CD4-positive, alpha-beta T cell treated with Interleukin-15 for 1 hour (primary cell): Measurements from ENCODE around the gene NEGR1.

Experiments used
- DNase-seq: peaks from one replicate; pipeline ENCODE4 v3.0.0-alpha.2; 2020

Gene NEGR1

DNA sequence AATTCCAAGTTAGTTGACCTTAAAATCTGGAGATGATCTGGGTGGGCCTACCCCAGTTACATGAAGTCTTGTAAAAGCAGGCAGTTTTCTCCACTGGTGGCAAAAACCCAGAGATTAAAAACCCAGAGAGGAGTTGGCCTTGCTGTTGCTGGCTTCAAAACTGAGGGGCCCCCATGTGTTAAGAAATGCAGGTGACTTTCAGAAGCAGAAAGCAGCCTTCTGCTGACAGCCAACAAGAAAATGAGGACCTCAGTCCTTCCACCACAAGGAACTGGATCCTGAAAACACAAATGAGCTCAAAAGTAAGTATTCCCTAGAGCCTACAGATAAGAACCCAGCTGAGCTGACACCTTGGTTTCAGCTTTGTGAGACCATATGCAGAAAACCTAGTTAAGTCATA is 857.8 kb downstream of the NEGR1 start:
- DNase-seq: no peak

DNA sequence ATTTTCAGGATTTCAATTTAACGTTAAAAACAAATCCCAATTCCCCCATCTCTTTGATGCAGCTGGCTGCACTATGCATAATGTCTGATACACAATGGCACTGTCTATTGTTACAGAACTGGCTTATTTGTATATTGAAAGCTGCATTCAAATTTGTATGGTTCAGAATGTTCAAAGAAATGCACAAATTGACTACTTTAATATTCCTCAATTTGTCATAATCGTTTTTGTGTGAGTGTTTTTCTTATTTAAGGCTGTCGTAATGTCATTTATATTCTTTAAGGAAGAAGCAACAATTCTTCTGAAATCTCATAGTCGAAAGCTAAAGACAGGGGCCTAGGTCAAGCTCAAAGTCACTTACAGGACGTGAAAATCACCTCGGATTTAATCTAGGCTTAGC is 860.1 kb downstream of the NEGR1 start:
- DNase-seq: no peak

DNA sequence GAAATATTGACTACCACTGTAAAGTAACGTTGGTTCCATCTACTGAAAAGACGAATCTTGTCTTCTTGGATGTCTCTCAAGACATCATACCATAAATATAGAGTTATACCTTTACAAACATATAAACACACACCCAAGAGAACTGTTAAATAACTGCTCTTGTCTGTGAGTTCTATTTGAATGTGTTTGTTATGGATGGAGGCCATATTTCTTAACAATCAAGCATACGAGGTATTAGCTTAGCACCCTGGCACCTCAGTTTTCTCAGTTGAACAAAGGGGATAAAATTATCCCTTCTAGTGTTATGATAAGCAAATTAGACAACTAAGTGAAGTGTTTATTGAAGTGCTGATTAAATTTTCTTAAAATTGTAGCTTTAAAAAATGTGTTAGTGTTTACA is 864.9 kb downstream of the NEGR1 start:
- DNase-seq: no peak

DNA sequence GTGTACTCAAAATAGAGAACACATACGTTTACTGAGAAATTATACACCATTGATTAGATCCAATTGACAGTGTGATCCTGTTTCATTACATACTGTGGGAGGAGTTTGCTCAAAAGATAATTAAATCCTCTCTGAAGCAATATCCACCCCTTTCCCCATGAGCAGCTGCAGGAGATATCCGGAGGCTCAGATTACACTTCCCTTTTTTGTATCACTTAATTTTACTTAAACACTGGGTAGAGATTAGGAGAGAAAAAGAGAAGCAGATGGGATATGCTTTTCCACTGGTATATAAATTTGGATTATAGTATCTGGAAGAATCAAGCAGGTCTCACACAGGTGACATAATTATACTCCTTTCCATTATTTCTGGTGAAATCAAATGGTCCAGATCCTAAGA is 868.2 kb downstream of the NEGR1 start:
- DNase-seq: no peak

DNA sequence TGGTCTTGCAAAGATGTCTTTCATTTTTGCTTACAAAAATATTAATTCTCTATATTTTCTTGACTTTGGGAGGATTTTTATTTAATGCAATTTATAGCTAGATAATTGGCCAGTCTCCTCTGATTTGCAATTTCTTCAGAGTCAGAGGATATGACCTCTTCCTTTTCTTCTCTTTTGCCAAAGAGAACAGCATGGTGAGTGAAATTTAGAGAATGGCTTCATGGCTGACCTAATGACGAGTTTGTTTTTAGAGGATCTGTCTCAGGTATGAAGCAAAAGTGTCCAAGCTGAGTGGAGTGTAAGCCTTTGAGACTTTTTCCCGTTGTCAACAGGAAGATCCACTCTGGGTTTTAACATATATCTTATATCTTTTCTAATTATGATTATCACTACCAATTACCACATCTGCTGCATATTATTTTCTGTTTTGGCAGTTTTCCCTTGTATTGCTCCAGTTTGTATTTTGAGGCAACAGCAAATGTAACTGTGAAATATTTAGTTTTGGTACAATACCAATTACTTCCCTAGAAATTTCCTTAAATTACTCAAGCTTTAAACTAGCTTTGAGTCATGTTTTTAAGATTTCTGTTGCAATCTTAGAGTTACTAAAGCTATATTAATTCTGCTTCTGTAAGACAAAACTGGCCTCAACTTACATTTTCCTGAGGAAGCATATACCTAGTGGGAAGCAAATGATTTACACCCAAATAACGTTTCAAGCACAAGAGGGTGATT is 868.7 kb downstream of the NEGR1 start:
- DNase-seq: no peak

DNA sequence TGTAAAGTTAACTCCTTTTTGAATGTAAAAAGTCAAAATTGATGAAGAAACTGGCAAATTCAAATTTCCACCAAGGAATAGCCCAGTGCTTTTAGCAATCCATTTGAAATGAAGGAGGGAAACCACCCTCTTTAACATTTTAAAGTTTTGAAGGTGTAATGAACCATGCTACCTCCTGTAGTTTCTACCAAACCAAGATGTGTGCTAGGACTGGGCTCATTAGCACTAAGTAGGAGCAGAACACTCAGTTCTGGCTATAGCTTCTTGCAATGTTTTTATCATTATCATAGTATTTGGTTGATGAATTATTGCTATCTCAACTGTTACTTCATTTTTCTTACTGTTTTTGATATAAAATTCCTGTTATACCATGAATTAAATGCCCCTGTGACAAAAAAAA is 882.3 kb downstream of the NEGR1 start:
- no peak for DNase-seq

DNA sequence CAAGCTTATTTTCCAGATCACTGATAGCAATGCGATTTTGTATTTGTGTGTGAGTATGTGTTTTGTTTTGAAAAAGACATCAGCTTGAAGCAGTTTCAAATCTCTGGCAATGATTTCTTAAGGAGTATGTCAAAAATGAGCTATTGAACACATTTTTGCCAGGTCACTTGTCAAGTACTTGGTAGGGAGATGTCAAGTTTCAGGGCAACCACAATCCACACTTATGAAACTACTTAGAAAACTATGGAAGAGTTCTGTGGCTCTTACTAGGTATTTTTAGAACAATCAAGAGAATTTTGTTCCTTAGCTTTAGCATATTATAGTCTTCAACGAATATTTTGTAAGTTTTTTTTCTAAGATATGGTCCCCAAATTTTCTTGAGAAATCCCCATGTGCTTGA is 882.7 kb downstream of the NEGR1 start:
- DNase-seq: no peak

DNA sequence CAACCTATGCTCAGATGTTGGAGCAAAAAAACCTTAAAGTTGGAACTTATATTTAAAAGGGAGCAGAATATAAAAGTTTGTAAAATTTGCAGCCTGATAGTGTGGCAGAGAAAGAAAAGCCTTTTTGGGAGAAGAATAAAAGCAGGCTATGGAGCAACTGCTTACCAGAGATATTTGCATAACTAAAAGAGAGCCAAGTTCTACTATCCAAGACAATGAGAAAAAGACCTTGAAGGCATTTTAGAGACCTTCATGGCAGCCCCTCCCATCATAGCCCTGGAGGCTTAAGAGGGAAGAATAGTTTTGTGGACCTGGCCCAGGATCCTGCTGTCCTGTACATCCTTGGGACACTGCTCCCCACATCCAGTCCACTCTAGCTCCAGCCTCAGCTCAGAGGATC is 889.0 kb downstream of the NEGR1 start:
- no peak for DNase-seq

DNA sequence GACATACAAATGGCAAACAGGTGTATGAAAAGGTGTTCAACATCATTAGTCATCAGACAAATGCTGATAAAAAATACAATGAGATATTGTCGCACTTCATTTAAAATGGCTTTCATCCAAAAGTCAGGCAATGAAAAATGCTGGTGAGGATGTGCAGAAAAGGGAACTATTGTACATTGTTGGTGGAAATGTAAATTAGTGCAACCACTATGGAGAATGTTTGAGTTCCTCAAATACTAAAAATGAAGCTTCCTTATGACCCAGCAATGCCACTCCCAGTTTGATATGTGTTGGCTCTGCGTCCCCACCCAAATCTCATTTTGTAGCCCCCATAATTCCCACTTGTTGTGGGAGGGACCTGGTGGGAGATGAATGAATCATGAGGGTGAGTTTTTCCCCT is 891.8 kb downstream of the NEGR1 start:
- no peak for DNase-seq

DNA sequence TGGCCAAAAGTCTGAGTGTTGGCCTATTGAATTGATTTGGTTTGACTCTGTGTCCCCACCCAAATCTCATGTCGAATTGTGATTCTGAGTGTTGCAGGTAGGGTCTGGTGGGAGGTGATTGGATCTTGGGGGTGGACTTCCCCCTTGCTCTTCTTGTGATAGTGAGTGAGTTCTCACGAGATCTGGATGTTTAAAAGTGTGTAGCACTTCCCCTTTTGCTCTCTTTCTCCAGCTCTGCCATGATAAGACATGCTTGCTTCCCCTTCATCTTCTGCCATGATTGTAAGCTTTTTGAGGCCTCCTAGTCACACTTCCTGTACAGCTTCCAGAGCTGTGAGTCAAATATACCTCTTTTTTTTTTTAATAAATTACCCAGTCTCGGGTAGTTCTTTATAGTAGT is 904.5 kb downstream of the NEGR1 start:
- DNase-seq: no peak

DNA sequence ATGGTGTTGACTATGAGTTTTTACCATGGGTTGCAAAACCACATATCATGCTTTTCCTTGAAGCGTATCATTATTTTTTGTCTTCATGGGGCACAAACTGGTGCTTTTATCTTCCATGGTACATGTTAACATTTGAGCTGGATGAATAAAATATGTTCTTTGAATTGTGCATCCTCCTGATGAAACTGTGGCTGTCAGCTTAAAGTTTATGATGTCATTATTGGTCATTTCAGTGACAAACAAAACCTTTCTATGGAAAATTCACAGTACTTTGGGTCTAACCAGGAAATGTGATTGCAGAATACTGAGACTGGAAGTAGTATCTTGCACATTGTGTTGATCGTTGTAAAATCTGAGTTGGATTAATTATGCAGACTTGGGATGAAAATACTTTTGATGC is 909.8 kb downstream of the NEGR1 start:
- DNase-seq: no peak

DNA sequence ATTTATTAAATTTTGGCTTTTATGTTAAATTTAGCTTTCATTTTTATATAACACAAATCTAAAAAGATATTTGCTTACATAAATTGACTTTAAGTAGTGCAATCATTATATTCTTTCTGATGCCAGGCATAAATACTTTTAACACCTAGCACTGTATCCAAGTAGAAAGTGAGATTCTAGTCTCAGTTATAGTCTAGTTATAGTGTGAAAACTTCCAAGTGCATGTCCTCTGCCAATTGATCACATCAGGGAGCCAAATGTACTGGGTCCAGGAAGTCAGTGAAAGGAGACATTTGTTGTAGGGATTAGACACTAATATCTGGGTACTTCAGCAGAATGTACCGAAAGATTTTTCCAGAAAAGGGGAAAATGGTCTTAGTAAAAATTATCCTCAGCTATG is 910.8 kb downstream of the NEGR1 start:
- no peak for DNase-seq

DNA sequence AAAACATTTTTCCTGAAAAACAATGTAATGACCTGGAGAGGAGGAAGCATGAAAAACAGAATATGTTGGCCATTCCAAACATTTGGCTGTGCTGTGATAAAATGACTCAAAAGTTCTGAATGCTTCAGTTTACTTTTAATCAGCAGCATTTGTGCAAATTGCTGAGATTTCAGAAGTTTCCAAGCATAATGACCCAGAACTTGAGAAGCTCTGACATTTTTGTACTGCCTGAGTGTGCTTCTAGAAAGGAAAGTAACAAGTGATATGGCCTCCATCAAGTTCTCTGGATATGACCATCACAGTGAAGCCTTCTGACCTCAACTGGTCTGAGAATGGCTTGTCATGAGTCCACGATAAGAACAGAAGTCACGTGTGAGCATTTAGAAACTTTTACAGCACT is 918.1 kb downstream of the NEGR1 start:
- no peak for DNase-seq

DNA sequence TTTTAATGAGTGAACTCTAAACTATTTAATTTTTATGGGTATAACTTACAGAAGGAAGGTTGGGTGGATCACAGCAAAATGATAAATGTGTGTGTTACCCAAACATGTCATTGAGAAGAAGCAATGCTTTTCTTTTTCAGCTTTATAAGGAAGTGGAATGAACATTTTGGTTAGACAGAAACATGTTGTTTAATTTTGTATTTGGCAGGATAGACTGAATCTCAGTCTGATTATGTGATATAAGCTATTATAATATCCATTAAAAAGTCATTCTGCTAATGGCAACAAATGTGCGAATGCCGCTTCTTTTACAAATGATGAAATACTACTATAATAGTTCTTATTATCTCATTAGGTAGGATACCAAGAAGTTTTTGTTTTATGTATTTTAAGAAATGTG is 919.6 kb downstream of the NEGR1 start:
- no peak for DNase-seq

DNA sequence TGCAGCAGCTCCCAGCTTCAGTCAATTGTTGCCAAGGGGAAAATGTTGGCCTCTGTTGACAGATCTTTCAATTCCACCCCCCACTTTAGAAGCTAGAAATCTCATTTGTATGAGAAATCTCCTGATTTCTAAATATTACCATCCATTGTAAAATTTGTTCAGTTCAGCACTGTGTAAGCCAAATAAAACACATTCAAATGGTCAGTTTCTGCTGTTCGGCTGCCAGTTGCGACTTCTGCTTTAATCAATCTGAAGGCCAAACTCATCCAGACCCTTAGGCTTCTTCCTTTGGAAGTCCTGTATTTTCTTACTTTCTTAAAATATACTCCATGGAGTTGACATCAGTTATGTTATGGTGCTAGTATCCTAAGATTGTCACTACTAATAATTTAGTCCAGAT is 920.3 kb downstream of the NEGR1 start:
- DNase-seq: no peak

DNA sequence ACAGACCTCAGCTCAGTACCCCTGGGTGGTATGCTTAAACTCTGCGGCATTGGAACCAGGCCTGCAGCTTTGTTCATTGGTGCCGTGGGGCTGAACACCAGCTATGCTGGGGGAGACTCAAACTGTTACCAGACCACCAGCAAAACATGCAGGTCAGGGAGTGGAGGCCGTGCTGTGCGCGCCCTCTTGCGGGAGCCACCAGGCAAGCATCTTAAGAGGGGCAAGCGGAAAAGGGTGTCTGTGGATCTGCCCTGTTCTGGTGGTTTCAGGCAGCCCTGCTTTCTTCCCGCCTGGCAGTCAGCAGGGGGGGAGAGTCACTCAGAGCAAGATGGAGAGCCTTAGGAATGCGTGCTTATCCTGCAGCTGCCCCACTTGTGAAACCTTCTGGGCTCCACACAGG is 924.6 kb downstream of the NEGR1 start:
- no peak for DNase-seq

DNA sequence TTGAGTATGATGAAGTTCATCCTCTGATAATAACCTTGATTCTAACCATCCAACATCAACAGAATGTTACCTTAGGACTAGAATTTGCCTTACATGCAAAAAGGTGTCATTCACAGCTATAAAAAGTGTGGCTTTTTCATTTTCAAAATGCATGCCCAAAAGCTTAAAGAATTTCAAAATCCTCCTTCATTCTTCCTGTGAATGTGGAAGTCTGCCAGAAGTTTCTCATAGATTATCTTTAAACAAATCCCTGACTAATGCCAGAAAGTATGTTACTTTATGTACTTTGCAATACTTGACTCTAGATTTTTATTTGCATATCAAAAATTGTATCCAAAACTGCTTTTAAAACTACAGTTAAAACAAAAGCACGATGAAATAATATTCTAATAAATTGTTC is 930.9 kb downstream of the NEGR1 start:
- DNase-seq: no peak

DNA sequence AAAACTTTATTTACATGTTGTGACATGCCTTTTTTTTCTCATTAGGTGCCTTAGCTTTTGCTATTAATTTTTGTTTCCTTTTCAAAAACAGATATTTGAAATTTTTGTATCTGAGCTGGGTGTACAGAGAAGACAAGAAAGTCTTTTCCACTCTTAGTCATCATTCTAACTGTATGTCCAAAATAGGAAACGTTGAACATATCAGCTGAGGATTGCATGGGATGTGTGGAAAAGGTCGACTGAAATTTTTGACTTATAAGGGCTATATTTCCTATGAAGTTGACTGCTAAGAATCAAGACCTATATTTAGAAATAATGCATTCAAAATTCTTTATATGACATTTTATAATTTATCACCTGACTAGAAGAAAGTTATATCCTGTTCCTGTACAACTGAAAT is 931.5 kb downstream of the NEGR1 start:
- no peak for DNase-seq

DNA sequence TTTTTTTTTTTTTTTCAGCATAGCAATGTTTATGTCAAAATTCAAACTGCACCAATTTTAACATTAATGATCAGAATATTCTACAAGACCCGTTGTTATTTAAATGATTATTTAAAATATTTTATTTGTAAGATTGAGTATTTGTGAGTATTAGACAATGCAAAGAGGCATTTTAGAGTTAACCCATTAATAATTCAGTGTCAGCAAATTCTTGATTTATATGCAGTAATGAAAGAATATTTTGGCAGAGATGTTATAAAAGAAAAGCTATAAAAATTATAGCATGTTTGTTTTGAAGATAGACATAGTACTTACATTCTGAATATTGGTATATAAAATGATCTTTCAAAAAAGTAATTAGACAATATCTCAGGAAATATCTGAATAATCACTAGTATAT is 932.0 kb downstream of the NEGR1 start:
- DNase-seq: no peak
